HepG2 (cell line): ENCODE data around the gene SOAT1. TPM values are rescaled to one million over a fixed set of nuclear protein-coding genes. Genes with fewer than 3 reads are reported as not detected.
A peak's percentile ranks its signal among the peaks of the same experiment; 100 is the strongest.

Experiments used
- ATAC-seq: fragments of 200-7000 bp; cut with Tn5 transposase; 3 replicates; pipeline ENCODE4 v1.9.1; 2020; ENCODE audit warnings: mild to moderate bottlenecking, moderate library complexity
- BruUV-seq: library from RNA; stranded (reverse); fragments of 400-500 nt; replicated peaks from 2 replicates; lab custom pipeline; 2021; lab: Mats Ljungman, UMichigan
- CTCF ChIA-PET: fragments of 300-600 bp; formaldehyde crosslinking; extraction: SDS; loops from one replicate; lab custom pipeline; 2021; ENCODE audit warnings: low total read pairs, inconsistent platforms, low intra/inter-chr PET ratio; lab: Yijun Ruan, JAX
- POLR2A ChIA-PET: fragments of 350-600 bp; sonication (Branson Sonifier 250); formaldehyde crosslinking; loops from one replicate; lab custom pipeline; 2020; ENCODE audit warnings: antibody characterized with exemption, inconsistent platforms; lab: Yijun Ruan, JAX
- DNase-seq: peaks from one replicate; pipeline ENCODE4 v3.0.0-alpha.2; 2015; ENCODE audit warnings: low spot score
- FAIRE-seq: peaks from 3 replicates; lab custom pipeline; 2011; peaks lifted over from hg19 to GRCh38; lab: Jason Lieb, UNC
- H2AFZ ChIP-seq: one replicate; pipeline ENCODE4 v1.6.1; 2011; ENCODE audit warnings: low read length, inconsistent platforms
- H3K27ac ChIP-seq: fragments of 300-600 bp; 3 replicates; pipeline ENCODE4 v1.8.0; 2011; ENCODE audit warnings: mixed run types, mild to moderate bottlenecking, mixed read lengths, low read length, inconsistent platforms; ENCODE audit not compliant: insufficient read depth; ENCODE audit errors: extremely low read length
- H3K27me3 ChIP-seq, 2 experiments: fragments of 200-600 bp in 1 of 2; 2 replicates in 1 of 2; 3 replicates in 1 of 2; pipeline versions ENCODE4 v1.6.0 to v1.8.0; 2011; ENCODE audit warnings: low read length in 2 of 2, mild to moderate bottlenecking in 2 of 2, moderate library complexity in 2 of 2, inconsistent platforms in 1 of 2; ENCODE audit not compliant: insufficient read depth in 2 of 2, control insufficient read depth in 1 of 2
- H3K36me3 ChIP-seq, 2 experiments: fragments of 200-600 bp in 1 of 2; replicated peaks in 1 of 2; 2 replicates in 1 of 2; 3 replicates in 1 of 2; pipeline versions ENCODE4 v1.5.1 to v1.8.0; 2011; ENCODE audit warnings: low read length in 2 of 2, inconsistent platforms in 1 of 2; ENCODE audit not compliant: insufficient read depth in 2 of 2, control insufficient read depth in 1 of 2
- H3K4me1 ChIP-seq: 2 replicates; pipeline ENCODE4 v1.5.1; 2012; ENCODE audit warnings: low read length, inconsistent platforms; ENCODE audit not compliant: insufficient read depth
- H3K4me2 ChIP-seq: 2 replicates; pipeline ENCODE4 v1.6.0; 2011; ENCODE audit warnings: low read depth, low read length, inconsistent platforms
- H3K4me3 ChIP-seq, 3 experiments: fragments of 200-600 bp in 1 of 3; sonication (generic), shearing (Covaris generic) in 1 of 3; replicated peaks in 1 of 3; 2 replicates each; pipeline ENCODE4 v1.5.1; 2011 to 2016; ENCODE audit warnings: low read length in 3 of 3, inconsistent platforms in 2 of 3, low read depth in 2 of 3, mild to moderate bottlenecking in 2 of 3, control low read depth in 1 of 3, mixed read lengths in 1 of 3; ENCODE audit not compliant: insufficient read depth in 1 of 3
- H3K79me2 ChIP-seq: one replicate; pipeline ENCODE4 v1.6.1; 2011; ENCODE audit warnings: low read length, inconsistent platforms; ENCODE audit not compliant: insufficient read depth
- H3K9ac ChIP-seq: 2 replicates; pipeline ENCODE4 v1.6.0; 2011; ENCODE audit warnings: mild to moderate bottlenecking, low read depth, low read length, inconsistent platforms; ENCODE audit not compliant: insufficient read depth
- H3K9me3 ChIP-seq: 2 replicates; pipeline ENCODE4 v1.5.1; 2012; ENCODE audit warnings: mild to moderate bottlenecking, low read length
- H4K20me1 ChIP-seq: 2 replicates; pipeline ENCODE4 v1.6.0; 2011; ENCODE audit warnings: inconsistent platforms, mild to moderate bottlenecking, low read length, moderate library complexity; ENCODE audit not compliant: insufficient read depth
- MNT ChIP-seq: fragments of 450-650 bp; IDR thresholded peaks from 2 replicates; pipeline ENCODE4 v1.6.1; 2016
- RCOR2 ChIP-seq: IDR thresholded peaks from 2 replicates; pipeline ENCODE4 v1.6.1; 2016; ENCODE audit warnings: missing biosample characterization, missing genetic modification reagents
- SATB2 ChIP-seq: sonication (generic); formaldehyde crosslinking; IDR thresholded peaks from 2 replicates; pipeline ENCODE4 v1.5.0; 2020; ENCODE audit warnings: missing genetic modification reagents
- SOX13 ChIP-seq, 3 experiments: fragments of 450-650 bp in 1 of 3; sonication (generic) in 1 of 3; formaldehyde crosslinking in 1 of 3; IDR thresholded peaks in 2 of 3; conservative IDR thresholded peaks in 1 of 3; 2 replicates each; pipeline versions ENCODE4 v1.5.0 to v1.6.1; 2016 to 2020; ENCODE audit warnings: antibody characterized with exemption in 1 of 3, mild to moderate bottlenecking in 1 of 3, missing compliant biosample characterization in 1 of 3, missing genetic modification reagents in 1 of 3, moderate library complexity in 1 of 3
- TEF ChIP-seq: sonication (generic); formaldehyde crosslinking; IDR thresholded peaks from 2 replicates; pipeline ENCODE4 v1.5.0; 2020; ENCODE audit warnings: missing genetic modification reagents
- ZNF275 ChIP-seq: sonication (generic); formaldehyde crosslinking; IDR thresholded peaks from 2 replicates; pipeline ENCODE4 v1.8.0; 2022; ENCODE audit warnings: missing genetic modification reagents, mild to moderate bottlenecking, inconsistent platforms, borderline replicate concordance
- ZNF576 ChIP-seq: sonication (generic); formaldehyde crosslinking; IDR thresholded peaks from 2 replicates; pipeline ENCODE4 v1.4.0; 2020; ENCODE audit warnings: mild to moderate bottlenecking, missing genetic modification reagents
- ZNF597 ChIP-seq: sonication (generic); formaldehyde crosslinking; IDR thresholded peaks from 2 replicates; pipeline ENCODE4 v1.5.0; 2020; ENCODE audit warnings: missing genetic modification reagents
- ZNF766 ChIP-seq: sonication (generic); formaldehyde crosslinking; IDR thresholded peaks from 2 replicates; pipeline ENCODE4 v1.5.0; 2020; ENCODE audit warnings: missing genetic modification reagents, borderline replicate concordance
- ZNF792 ChIP-seq: IDR thresholded peaks from 2 replicates; pipeline ENCODE4 v1.6.1; 2016
- WGBS: methylation state at CpG from one replicate; pipeline ENCODE4 v1.1.6; 2017; ENCODE audit warnings: low lambda C conversion rate; 5-methylcytosine and 5-hydroxymethylcytosine counted together
- in situ Hi-C: cut with HindIII; loops from 2 replicates; pipeline ENCODE4 v1.10.0; 2017; ENCODE audit warnings: low pct_unique_long_range_greater_than_20kb; ENCODE audit not compliant: extremely low pct_ligation_motif_present
- intact Hi-C: fragments of 100-400 bp; cut with micrococcal nuclease; formaldehyde crosslinking; loops from one replicate; pipeline ENCODE4 v1.10.0; 2022; ENCODE audit not compliant: unreplicated experiment
- polyA plus RNA-seq, 8 experiments: library from polyadenylated mRNA; depleted of rRNA in 3 of 8; stranded (reverse) in 7 of 8; unstranded in 1 of 8; fragments of >200 nt; fragmentation: Illumina TruSeq in 4 of 8; extraction: Trizol in 4 of 8; gene quantifications; 2 replicates each; pipeline versions ENCODE4 v1.2.1 to v1.2.3, GENCODE V29; 2011 to 2016; ENCODE audit warnings: low read depth in 4 of 8, missing spikeins in 1 of 8, mixed read lengths in 1 of 8; ENCODE audit not compliant: insufficient read depth in 1 of 8
- total RNA-seq, 5 experiments: library from RNA; depleted of rRNA; stranded (reverse); fragments of >200 nt; fragmentation: Illumina TruSeq; extraction: Trizol; gene quantifications; 2 replicates each; pipeline ENCODE4 v1.2.3, GENCODE V29; 2016; ENCODE audit warnings: low read depth in 1 of 5

The SOAT1 gene
- total and polyA plus RNA-seq, 2 of the 13 experiments (the other 11 are each of a cell fraction or from before 2014, with no cell fraction given): 22.3 to 52.0 TPM

GRCh38 chr1:179295164-179295755, 1.7 kb downstream of the SOAT1 start:
- Histone ChIP-seq H3K9ac (peak overlapping the region; percentile 28; the same call in 1 of the 2 replicates), H4K20me1 (no peaks in the 10 kb centered on the region), H3K4me2 (peak overlapping the region; percentile 98), H3K4me1 (peaks cover 54% of the 10 kb centered on the region), H3K9me3 (no peaks in the 10 kb centered on the region), H3K79me2 (peaks cover 37% of the 10 kb centered on the region), H3K27ac (peak overlapping the region; percentile 98), H2AFZ (no peak overlapping the region), H3K4me3 (peak overlapping the region in 2 of 3 experiments; percentile 88 to 89; a peak in 2 of 6 replicates), H3K27me3 (no peaks in the 10 kb centered on the region), H3K36me3 (no peaks in the 10 kb centered on the region)
- WGBS: 93% methylated on average over 2 of the region's 2 CpGs
- TF ChIP-seq SOX13 (IDR thresholded peaks at IDR 0.05) (no peak), SOX13 (CRISPR knock-in tag; conservative IDR thresholded peaks at IDR 0.05 in 1 of 2, IDR thresholded peaks at IDR 0.05 in 1 of 2) (no peak), SATB2 (CRISPR knock-in tag) (no peak), ZNF597 (no peak)
- CTCF ChIA-PET: no interaction called here
- in situ Hi-C loops (loop anchor here (10.0 kb wide), 1 partner anchor 170 kb away; no protein-coding TSS in a partner anchor), intact Hi-C loops (loop anchor here (10.0 kb wide), 1 partner anchor 100 kb away; no protein-coding TSS in a partner anchor)
- BruUV-seq: no TSS peak
- DNase-seq: peak; percentile 2
- POLR2A ChIA-PET: interaction anchor here (1.0 kb wide), 1 partner anchor 951 kb away, joined by 3 read pairs; no protein-coding TSS in a partner anchor
- peak; percentile 34 for FAIRE-seq
- no peak for ATAC-seq

GRCh38 chr1:179296356-179297104, 2.9 kb downstream of the SOAT1 start:
- no peak overlapping the region for H3K9ac ChIP-seq
- 93% methylated on average over 4 of the region's 4 CpGs for WGBS
- ATAC-seq: no peak
- H4K20me1 ChIP-seq: no peaks in the 10 kb centered on the region
- peaks cover 54% of the 10 kb centered on the region for H3K4me1 ChIP-seq
- ChIA-PET CTCF (no interaction called here), POLR2A (no interaction called here)
- no peak overlapping the region for H3K27ac ChIP-seq
- H3K27me3 ChIP-seq: no peaks in the 10 kb centered on the region
- H3K4me2 ChIP-seq: peak overlapping the region; percentile 15
- no peak overlapping the region for H3K4me3 ChIP-seq
- peaks cover 43% of the 10 kb centered on the region for H3K79me2 ChIP-seq
- no peak for DNase-seq
- intact Hi-C loops: loop anchor here (10.0 kb wide), 1 partner anchor 102 kb away; no protein-coding TSS in a partner anchor
- H3K9me3 ChIP-seq: no peaks in the 10 kb centered on the region
- no peak overlapping the region for H2AFZ ChIP-seq
- no peaks in the 10 kb centered on the region; a peak in 1 of 5 replicates for H3K36me3 ChIP-seq
- no TSS peak for BruUV-seq
- FAIRE-seq: no peak
- in situ Hi-C loops: loop anchor here (10.0 kb wide), 1 partner anchor 172 kb away; no protein-coding TSS in a partner anchor
- TF ChIP-seq TEF (CRISPR knock-in tag): no peak
- TF ChIP-seq ZNF275: no peak
- TF ChIP-seq MNT: no peak
- no peak for TF ChIP-seq ZNF576 (CRISPR knock-in tag)
- TF ChIP-seq RCOR2: no peak
- TF ChIP-seq ZNF766 (CRISPR knock-in tag): no peak
- TF ChIP-seq ZNF792: no peak
